ENCODE results near the gene POU2F2. TPM values are rescaled to one million over a fixed set of nuclear protein-coding genes. Genes with fewer than 3 reads are reported as not detected.
A peak's percentile ranks its signal among the peaks of the same experiment; 100 is the strongest.

POU2F2 gene
- total and polyA plus RNA-seq, 9 of the 15 experiments (the other 6 are each of a cell fraction or from before 2014, with no cell fraction given), result 0.03 to 0.68 (median 0.14) TPM

DNA sequence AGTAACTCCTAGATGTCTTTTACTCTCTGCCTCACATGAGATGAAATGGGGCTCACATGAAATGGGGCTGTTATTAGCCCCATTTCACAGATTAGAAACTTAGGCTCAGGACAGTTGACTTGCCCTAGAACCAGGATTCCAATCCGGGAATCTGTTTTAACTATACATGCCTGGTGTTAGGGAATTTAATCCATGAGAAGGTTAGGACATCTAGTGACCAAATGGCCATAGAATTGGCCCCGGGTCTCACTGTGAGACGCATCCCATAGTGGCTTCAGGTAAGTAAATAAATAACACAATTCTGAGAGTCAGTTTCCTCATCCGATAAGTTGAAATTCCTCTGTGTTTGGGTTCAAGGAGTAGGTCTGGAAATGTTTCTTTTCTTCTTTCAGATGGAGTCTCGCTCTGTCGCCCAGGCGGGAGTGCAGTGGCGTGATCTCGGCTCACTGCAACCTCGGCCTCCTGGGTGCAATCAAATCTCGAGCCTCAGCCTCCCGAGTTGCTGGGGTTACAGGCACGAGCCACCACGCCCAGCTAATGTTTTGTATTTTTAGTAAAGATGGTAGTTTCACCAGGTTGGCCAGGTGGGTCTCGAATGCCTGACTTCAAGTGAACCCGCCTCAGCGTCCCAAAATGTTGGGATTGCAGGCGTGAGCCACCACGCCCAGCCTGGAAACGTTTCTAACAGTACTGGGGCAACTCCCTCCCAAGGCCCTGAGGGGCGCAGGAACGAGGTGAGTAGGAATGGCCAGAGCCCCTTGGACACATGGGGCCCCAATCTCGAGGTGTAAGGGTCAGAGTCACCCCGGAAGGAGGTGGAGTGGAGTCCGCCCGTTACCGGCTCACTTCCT lies 57.5 kb downstream of the POU2F2 start:
- ChIA-PET CTCF (ENCODE audit: low intra/inter-chr PET ratio) (no interaction called here), POLR2A (interaction anchor here (0.7 kb wide), 1 partner anchor 345 kb away, joined by 4 read pairs; no protein-coding TSS in a partner anchor)
- FAIRE-seq (peak; percentile 70), DNase-seq (ENCODE audit: extremely low read depth in 1 of 4, low spot score in 3 of 4) (peak; percentile 71 to 75 (median 74)), ATAC-seq (peak; percentile 32)
- Histone ChIP-seq H3K79me2 (ENCODE audit: control insufficient read depth, insufficient read depth, low read length) (peaks cover 48% of the 10 kb centered on the region), H3K9me3 (replicated peaks; ENCODE audit: control insufficient read depth, insufficient read depth, low read depth, low read length) (no peaks in the 10 kb centered on the region), H2AFZ (ENCODE audit: low read depth, low read length) (peak overlapping the region; percentile 51), H3K36me3 (ENCODE audit: control insufficient read depth, insufficient read depth, low read length) (peaks cover 19% of the 10 kb centered on the region; the same call in 2 of the 3 replicates), H3K4me3 (peak overlapping the region; percentile 96), H3K4me2 (ENCODE audit: insufficient read depth, low read length) (peak overlapping the region; percentile 88), H3K9me1 (ENCODE audit: control insufficient read depth, insufficient read depth, low read length) (no peaks in the 10 kb centered on the region), H3K4me1 (replicated peaks in 1 of 2; ENCODE audit: control insufficient read depth in 2 of 2, insufficient read depth in 2 of 2, low read length in 2 of 2) (peaks cover 19 to 38% of the 10 kb centered on the region in 2 experiments), H3K27ac (ENCODE audit: extremely low read depth, low read depth, low read length) (peak overlapping the region; percentile 94), H3K27me3 (ENCODE audit: control insufficient read depth in 2 of 2, insufficient read depth in 2 of 2, low read length in 2 of 2) (no peaks in the 10 kb centered on the region), H3K9ac (ENCODE audit: insufficient read depth in 1 of 2, low read depth in 2 of 2, low read length in 2 of 2) (peak overlapping the region; percentile 95 to 99), H4K20me1 (replicated peaks; ENCODE audit: control insufficient read depth, insufficient read depth, low read length) (peaks cover 7% of the 10 kb centered on the region; the same call in 1 of the 2 replicates)
- intact Hi-C loops (cut with micrococcal nuclease) (no loop called here), in situ Hi-C loops (cut with MboI) (no loop called here)
- BruUV-seq (replicated peaks), result no TSS peak
- 42% methylated on average over 27 of the region's 27 CpGs for WGBS (ENCODE audit: insufficient coverage, low coverage, missing lambda C conversion rate)
- no peak for TF ChIP-seq KLF16 (IDR thresholded peaks at IDR 0.05)
- TF ChIP-seq, protein P1, sequence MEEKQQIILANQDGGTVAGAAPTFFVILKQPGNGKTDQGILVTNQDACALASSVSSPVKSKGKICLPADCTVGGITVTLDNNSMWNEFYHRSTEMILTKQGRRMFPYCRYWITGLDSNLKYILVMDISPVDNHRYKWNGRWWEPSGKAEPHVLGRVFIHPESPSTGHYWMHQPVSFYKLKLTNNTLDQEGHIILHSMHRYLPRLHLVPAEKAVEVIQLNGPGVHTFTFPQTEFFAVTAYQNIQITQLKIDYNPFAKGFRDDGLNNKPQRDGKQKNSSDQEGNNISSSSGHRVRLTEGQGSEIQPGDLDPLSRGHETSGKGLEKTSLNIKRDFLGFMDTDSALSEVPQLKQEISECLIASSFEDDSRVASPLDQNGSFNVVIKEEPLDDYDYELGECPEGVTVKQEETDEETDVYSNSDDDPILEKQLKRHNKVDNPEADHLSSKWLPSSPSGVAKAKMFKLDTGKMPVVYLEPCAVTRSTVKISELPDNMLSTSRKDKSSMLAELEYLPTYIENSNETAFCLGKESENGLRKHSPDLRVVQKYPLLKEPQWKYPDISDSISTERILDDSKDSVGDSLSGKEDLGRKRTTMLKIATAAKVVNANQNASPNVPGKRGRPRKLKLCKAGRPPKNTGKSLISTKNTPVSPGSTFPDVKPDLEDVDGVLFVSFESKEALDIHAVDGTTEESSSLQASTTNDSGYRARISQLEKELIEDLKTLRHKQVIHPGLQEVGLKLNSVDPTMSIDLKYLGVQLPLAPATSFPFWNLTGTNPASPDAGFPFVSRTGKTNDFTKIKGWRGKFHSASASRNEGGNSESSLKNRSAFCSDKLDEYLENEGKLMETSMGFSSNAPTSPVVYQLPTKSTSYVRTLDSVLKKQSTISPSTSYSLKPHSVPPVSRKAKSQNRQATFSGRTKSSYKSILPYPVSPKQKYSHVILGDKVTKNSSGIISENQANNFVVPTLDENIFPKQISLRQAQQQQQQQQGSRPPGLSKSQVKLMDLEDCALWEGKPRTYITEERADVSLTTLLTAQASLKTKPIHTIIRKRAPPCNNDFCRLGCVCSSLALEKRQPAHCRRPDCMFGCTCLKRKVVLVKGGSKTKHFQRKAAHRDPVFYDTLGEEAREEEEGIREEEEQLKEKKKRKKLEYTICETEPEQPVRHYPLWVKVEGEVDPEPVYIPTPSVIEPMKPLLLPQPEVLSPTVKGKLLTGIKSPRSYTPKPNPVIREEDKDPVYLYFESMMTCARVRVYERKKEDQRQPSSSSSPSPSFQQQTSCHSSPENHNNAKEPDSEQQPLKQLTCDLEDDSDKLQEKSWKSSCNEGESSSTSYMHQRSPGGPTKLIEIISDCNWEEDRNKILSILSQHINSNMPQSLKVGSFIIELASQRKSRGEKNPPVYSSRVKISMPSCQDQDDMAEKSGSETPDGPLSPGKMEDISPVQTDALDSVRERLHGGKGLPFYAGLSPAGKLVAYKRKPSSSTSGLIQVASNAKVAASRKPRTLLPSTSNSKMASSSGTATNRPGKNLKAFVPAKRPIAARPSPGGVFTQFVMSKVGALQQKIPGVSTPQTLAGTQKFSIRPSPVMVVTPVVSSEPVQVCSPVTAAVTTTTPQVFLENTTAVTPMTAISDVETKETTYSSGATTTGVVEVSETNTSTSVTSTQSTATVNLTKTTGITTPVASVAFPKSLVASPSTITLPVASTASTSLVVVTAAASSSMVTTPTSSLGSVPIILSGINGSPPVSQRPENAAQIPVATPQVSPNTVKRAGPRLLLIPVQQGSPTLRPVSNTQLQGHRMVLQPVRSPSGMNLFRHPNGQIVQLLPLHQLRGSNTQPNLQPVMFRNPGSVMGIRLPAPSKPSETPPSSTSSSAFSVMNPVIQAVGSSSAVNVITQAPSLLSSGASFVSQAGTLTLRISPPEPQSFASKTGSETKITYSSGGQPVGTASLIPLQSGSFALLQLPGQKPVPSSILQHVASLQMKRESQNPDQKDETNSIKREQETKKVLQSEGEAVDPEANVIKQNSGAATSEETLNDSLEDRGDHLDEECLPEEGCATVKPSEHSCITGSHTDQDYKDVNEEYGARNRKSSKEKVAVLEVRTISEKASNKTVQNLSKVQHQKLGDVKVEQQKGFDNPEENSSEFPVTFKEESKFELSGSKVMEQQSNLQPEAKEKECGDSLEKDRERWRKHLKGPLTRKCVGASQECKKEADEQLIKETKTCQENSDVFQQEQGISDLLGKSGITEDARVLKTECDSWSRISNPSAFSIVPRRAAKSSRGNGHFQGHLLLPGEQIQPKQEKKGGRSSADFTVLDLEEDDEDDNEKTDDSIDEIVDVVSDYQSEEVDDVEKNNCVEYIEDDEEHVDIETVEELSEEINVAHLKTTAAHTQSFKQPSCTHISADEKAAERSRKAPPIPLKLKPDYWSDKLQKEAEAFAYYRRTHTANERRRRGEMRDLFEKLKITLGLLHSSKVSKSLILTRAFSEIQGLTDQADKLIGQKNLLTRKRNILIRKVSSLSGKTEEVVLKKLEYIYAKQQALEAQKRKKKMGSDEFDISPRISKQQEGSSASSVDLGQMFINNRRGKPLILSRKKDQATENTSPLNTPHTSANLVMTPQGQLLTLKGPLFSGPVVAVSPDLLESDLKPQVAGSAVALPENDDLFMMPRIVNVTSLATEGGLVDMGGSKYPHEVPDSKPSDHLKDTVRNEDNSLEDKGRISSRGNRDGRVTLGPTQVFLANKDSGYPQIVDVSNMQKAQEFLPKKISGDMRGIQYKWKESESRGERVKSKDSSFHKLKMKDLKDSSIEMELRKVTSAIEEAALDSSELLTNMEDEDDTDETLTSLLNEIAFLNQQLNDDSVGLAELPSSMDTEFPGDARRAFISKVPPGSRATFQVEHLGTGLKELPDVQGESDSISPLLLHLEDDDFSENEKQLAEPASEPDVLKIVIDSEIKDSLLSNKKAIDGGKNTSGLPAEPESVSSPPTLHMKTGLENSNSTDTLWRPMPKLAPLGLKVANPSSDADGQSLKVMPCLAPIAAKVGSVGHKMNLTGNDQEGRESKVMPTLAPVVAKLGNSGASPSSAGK (IDR thresholded peaks at IDR 0.05), result peak; percentile 91
- no peak for TF ChIP-seq COPS2 (conservative IDR thresholded peaks at IDR 0.05)
- TF ChIP-seq ZC3H4 (CRISPR knock-in tag; IDR thresholded peaks at IDR 0.05; ENCODE audit: borderline replicate concordance), result 0 out of 2 replicates have a peak, but pooled peaks have one; percentile 44
- TF ChIP-seq CEBPG (CRISPR knock-in tag; IDR thresholded peaks at IDR 0.05), result no peak
- 0 out of 4 replicates have a peak, but pooled peaks of 1 of the 2 experiments have one; percentile 8 for TF ChIP-seq CEBPG (tag; conservative IDR thresholded peaks at IDR 0.05 in 1 of 2, IDR thresholded peaks at IDR 0.05 in 1 of 2)
- TF ChIP-seq ZNF197 (CRISPR knock-in tag; IDR thresholded peaks at IDR 0.05; ENCODE audit: low read depth), result 0 out of 2 replicates have a peak, but pooled peaks have one; percentile 11
- TF ChIP-seq MAZ (CRISPR knock-in tag; conservative IDR thresholded peaks at IDR 0.05 in 1 of 2, IDR thresholded peaks at IDR 0.05 in 1 of 2), result 0 out of 4 replicates have a peak, but pooled peaks of 1 of the 2 experiments have one; percentile 41

Data from K562 (cell line).